HG02973 (cell line): ENCODE results near the gene COQ9.

ENCODE experiments used
- ATAC-seq: cut with Tn5 transposase; IDR thresholded peaks from one replicate; pipeline ENCODE4 v1.9.1; 2021; ENCODE audit warnings: moderate library complexity; ENCODE audit not compliant: unreplicated experiment

COQ9 gene

GRCh38 chr16:57509231-57509923, 62.1 kb downstream of the COQ9 start:
- ATAC-seq, result no peak

- ATAC-seq, result no peak
Measured at GRCh38 chr16:57510016-57510871, 63.0 kb downstream of the COQ9 start.
